Mesenchymal stem cell (in vitro differentiated cells and primary cell): ENCODE measurements around the gene CHRNA7.

ENCODE experiments used
- DNase-seq: peaks from one replicate; pipeline ENCODE4 v3.0.0-alpha.2; 2013
- H2AFZ ChIP-seq: one replicate; pipeline ENCODE4 v1.6.1; 2013; ENCODE audit warnings: low read depth, mild to moderate bottlenecking, control low read depth, inconsistent platforms, low read length, moderate library complexity
- H2AK5ac ChIP-seq: 2 replicates; pipeline ENCODE4 v1.6.1; 2013; ENCODE audit warnings: low read length, moderate library complexity, mild to moderate bottlenecking, inconsistent platforms; ENCODE audit not compliant: severe bottlenecking
- H2BK120ac ChIP-seq: one replicate; pipeline ENCODE4 v1.6.1; 2013; ENCODE audit warnings: low read depth, mild to moderate bottlenecking, inconsistent platforms, low read length, moderate library complexity
- H2BK12ac ChIP-seq, 2 experiments: one replicate each; pipeline ENCODE4 v1.6.1; 2013; ENCODE audit warnings: inconsistent platforms in 2 of 2, low read length in 2 of 2, mild to moderate bottlenecking in 2 of 2, moderate library complexity in 2 of 2, control low read depth in 1 of 2
- H2BK15ac ChIP-seq: one replicate; pipeline ENCODE4 v1.6.1; 2013; ENCODE audit warnings: mild to moderate bottlenecking, low read depth, inconsistent platforms; ENCODE audit not compliant: poor library complexity, severe bottlenecking
- H2BK5ac ChIP-seq: 2 replicates; pipeline ENCODE4 v1.6.1; 2013; ENCODE audit warnings: low read depth, mild to moderate bottlenecking, low read length, control low read depth, inconsistent platforms; ENCODE audit not compliant: poor library complexity, severe bottlenecking
- H3K14ac ChIP-seq, 2 experiments: one replicate each; pipeline ENCODE4 v1.6.1; 2013; ENCODE audit warnings: inconsistent platforms in 2 of 2, low read length in 2 of 2, control low read depth in 1 of 2, mild to moderate bottlenecking in 1 of 2, moderate library complexity in 1 of 2
- H3K18ac ChIP-seq, 2 experiments: one replicate each; pipeline ENCODE4 v1.6.1; 2013; ENCODE audit warnings: inconsistent platforms in 2 of 2, low read length in 2 of 2, control low read depth in 1 of 2, low read depth in 1 of 2, mild to moderate bottlenecking in 1 of 2
- H3K23ac ChIP-seq, 2 experiments: one replicate each; pipeline ENCODE4 v1.6.1; 2013; ENCODE audit warnings: inconsistent platforms in 2 of 2, low read length in 2 of 2, mild to moderate bottlenecking in 2 of 2, moderate library complexity in 2 of 2, control low read depth in 1 of 2
- H3K27ac ChIP-seq: 2 replicates; pipeline ENCODE4 v1.5.1; 2013; ENCODE audit warnings: mild to moderate bottlenecking, moderate library complexity, low read length, control low read depth, inconsistent platforms; ENCODE audit not compliant: poor library complexity, severe bottlenecking
- H3K27me3 ChIP-seq, 2 experiments: 2 replicates each; pipeline versions ENCODE4 v1.6.1 to v1.7.0; 2013; ENCODE audit warnings: low read length in 2 of 2, mild to moderate bottlenecking in 2 of 2, moderate library complexity in 2 of 2, control low read depth in 1 of 2, inconsistent platforms in 1 of 2; ENCODE audit not compliant: control insufficient read depth in 1 of 2, insufficient read depth in 1 of 2
- H3K36me3 ChIP-seq, 2 experiments: 2 replicates each; pipeline versions ENCODE4 v1.6.1 to v1.7.0; 2013; ENCODE audit warnings: low read length in 2 of 2, control low read depth in 1 of 2, inconsistent platforms in 1 of 2, low read depth in 1 of 2, mild to moderate bottlenecking in 1 of 2; ENCODE audit not compliant: insufficient read depth in 2 of 2, control insufficient read depth in 1 of 2
- H3K4ac ChIP-seq, 2 experiments: one replicate each; pipeline ENCODE4 v1.6.1; 2013; ENCODE audit warnings: inconsistent platforms in 2 of 2, low read length in 2 of 2, mild to moderate bottlenecking in 2 of 2, moderate library complexity in 2 of 2, control low read depth in 1 of 2, low read depth in 1 of 2
- H3K4me1 ChIP-seq: 2 replicates; pipeline ENCODE4 v1.6.1; 2013; ENCODE audit warnings: low read depth, low read length, control low read depth; ENCODE audit not compliant: control insufficient read depth, insufficient read depth
- H3K4me2 ChIP-seq: 2 replicates; pipeline ENCODE4 v1.6.1; 2013; ENCODE audit warnings: low read length, mild to moderate bottlenecking, inconsistent platforms; ENCODE audit not compliant: poor library complexity, severe bottlenecking
- H3K4me3 ChIP-seq, 2 experiments: 2 replicates each; pipeline versions ENCODE4 v1.5.1 to v1.7.0; 2013; ENCODE audit warnings: low read length in 2 of 2, mild to moderate bottlenecking in 2 of 2, control low read depth in 1 of 2, low read depth in 1 of 2; ENCODE audit not compliant: insufficient read depth in 1 of 2
- H3K79me1 ChIP-seq: replicated peaks from 2 replicates; pipeline ENCODE4 v1.6.1; 2013; ENCODE audit warnings: mild to moderate bottlenecking, control low read depth, low read length, inconsistent platforms; ENCODE audit not compliant: poor library complexity, severe bottlenecking
- H3K9ac ChIP-seq: 2 replicates; pipeline ENCODE4 v1.7.0; 2013; ENCODE audit warnings: mild to moderate bottlenecking, low read length, moderate library complexity
- H3K9me3 ChIP-seq: 2 replicates; pipeline ENCODE4 v1.7.0; 2013; ENCODE audit warnings: mild to moderate bottlenecking, low read length; ENCODE audit not compliant: control insufficient read depth
- H4K8ac ChIP-seq: one replicate; pipeline ENCODE4 v1.6.1; 2013; ENCODE audit warnings: inconsistent platforms, mild to moderate bottlenecking, low read length, moderate library complexity
- H4K91ac ChIP-seq: one replicate; pipeline ENCODE4 v1.6.1; 2013; ENCODE audit warnings: mild to moderate bottlenecking, low read length, inconsistent platforms
- WGBS: methylation state at CpG from one replicate; pipeline ENCODE4 v1.1.7; 2013; ENCODE audit warnings: mixed read lengths; 5-methylcytosine and 5-hydroxymethylcytosine counted together

The CHRNA7 gene

GRCh38 chr15:32099956-32100684, 69.8 kb downstream of the CHRNA7 start:
- H3K9me3 ChIP-seq = no peaks in the 10 kb centered on the region
- H3K27ac ChIP-seq = no peak overlapping the region
- no peak overlapping the region for H2AFZ ChIP-seq
- no peak overlapping the region for H3K4me3 ChIP-seq
- no peak overlapping the region for H2BK120ac ChIP-seq
- no peak overlapping the region for H4K91ac ChIP-seq
- no peak overlapping the region for H2BK15ac ChIP-seq
- no peak overlapping the region for H3K14ac ChIP-seq
- no peak overlapping the region for H4K8ac ChIP-seq
- no peak overlapping the region for H2AK5ac ChIP-seq
- no peak overlapping the region for H3K23ac ChIP-seq
- H3K36me3 ChIP-seq = no peaks in the 10 kb centered on the region
- no peaks in the 10 kb centered on the region for H3K27me3 ChIP-seq
- H2BK12ac ChIP-seq = no peak overlapping the region
- H2BK5ac ChIP-seq = no peak overlapping the region
- no peak for DNase-seq
- 68% methylated on average over 10 of the region's 10 CpGs for WGBS
- H3K18ac ChIP-seq = no peak overlapping the region
- no peak overlapping the region for H3K4ac ChIP-seq
- no peak overlapping the region for H3K4me2 ChIP-seq
- H3K4me1 ChIP-seq = no peaks in the 10 kb centered on the region
- no peaks in the 10 kb centered on the region for H3K79me1 ChIP-seq
- no peak overlapping the region for H3K9ac ChIP-seq

- Histone ChIP-seq H3K4me3 (no peak overlapping the region), H3K9ac (no peak overlapping the region), H3K79me1 (no peaks in the 10 kb centered on the region), H3K4me2 (no peak overlapping the region), H2BK15ac (no peak overlapping the region), H2BK12ac (no peak overlapping the region), H3K4ac (no peak overlapping the region), H4K8ac (no peak overlapping the region), H2BK5ac (no peak overlapping the region), H3K4me1 (no peaks in the 10 kb centered on the region), H3K27ac (no peak overlapping the region), H4K91ac (no peak overlapping the region), H3K9me3 (no peaks in the 10 kb centered on the region), H3K23ac (no peak overlapping the region), H2AK5ac (no peak overlapping the region), H3K27me3 (no peaks in the 10 kb centered on the region), H3K36me3 (no peaks in the 10 kb centered on the region), H2BK120ac (no peak overlapping the region), H2AFZ (no peak overlapping the region), H3K18ac (no peak overlapping the region), H3K14ac (no peak overlapping the region)
- 83% methylated on average over 18 of the region's 18 CpGs for WGBS
- no peak for DNase-seq
Observed at GRCh38 chr15:32104061-32104995, 74.0 kb downstream of the CHRNA7 start.

GRCh38 chr15:32105258-32106241, 75.2 kb downstream of the CHRNA7 start:
- WGBS = 58% methylated on average over 11 of the region's 11 CpGs
- no peak for DNase-seq
- no peak overlapping the region for H3K18ac ChIP-seq
- H3K9me3 ChIP-seq = no peaks in the 10 kb centered on the region
- no peak overlapping the region for H2BK5ac ChIP-seq
- no peaks in the 10 kb centered on the region for H3K79me1 ChIP-seq
- no peaks in the 10 kb centered on the region for H3K36me3 ChIP-seq
- no peak overlapping the region for H2AK5ac ChIP-seq
- no peak overlapping the region for H3K9ac ChIP-seq
- H3K4ac ChIP-seq = no peak overlapping the region
- H3K27me3 ChIP-seq = no peaks in the 10 kb centered on the region
- H2BK120ac ChIP-seq = no peak overlapping the region
- H4K91ac ChIP-seq = no peak overlapping the region
- no peak overlapping the region for H2BK15ac ChIP-seq
- no peaks in the 10 kb centered on the region for H3K4me1 ChIP-seq
- H3K14ac ChIP-seq = no peak overlapping the region
- no peak overlapping the region for H3K23ac ChIP-seq
- H3K27ac ChIP-seq = no peak overlapping the region
- H3K4me3 ChIP-seq = no peak overlapping the region
- H2AFZ ChIP-seq = no peak overlapping the region
- no peak overlapping the region for H3K4me2 ChIP-seq
- no peak overlapping the region for H4K8ac ChIP-seq
- no peak overlapping the region for H2BK12ac ChIP-seq
